Mammary epithelial cell (primary cell): Measurements from ENCODE around the gene DIS3L2.
"Not testable (repeated sequence)": the region's sequence is repeated elsewhere in the genome, so short reads cannot be mapped to it uniquely, and the experiment has no call there.

Experiments used
- EZH2 ChIP-seq: IDR thresholded peaks from 2 replicates; pipeline ENCODE4 v1.6.1; 2012; ENCODE audit warnings: low read length, inconsistent platforms, borderline replicate concordance
- TF ChIP-seq, protein P1 (sequence below), 2 donors: IDR thresholded peaks in 1 of 2; conservative IDR thresholded peaks in 1 of 2; 2 replicates each; pipeline ENCODE4 v1.5.1; 2011 to 2012; ENCODE audit warnings: inconsistent platforms in 2 of 2, low read length in 2 of 2, mild to moderate bottlenecking in 2 of 2, control low read depth in 1 of 2, low read depth in 1 of 2; ENCODE audit not compliant: insufficient read depth in 1 of 2; ENCODE audit errors: extremely low read depth in 1 of 2

GRCh38 chr2:232176587-232176986 is 215.1 kb downstream of the DIS3L2 start:
- TF ChIP-seq, protein P1, sequence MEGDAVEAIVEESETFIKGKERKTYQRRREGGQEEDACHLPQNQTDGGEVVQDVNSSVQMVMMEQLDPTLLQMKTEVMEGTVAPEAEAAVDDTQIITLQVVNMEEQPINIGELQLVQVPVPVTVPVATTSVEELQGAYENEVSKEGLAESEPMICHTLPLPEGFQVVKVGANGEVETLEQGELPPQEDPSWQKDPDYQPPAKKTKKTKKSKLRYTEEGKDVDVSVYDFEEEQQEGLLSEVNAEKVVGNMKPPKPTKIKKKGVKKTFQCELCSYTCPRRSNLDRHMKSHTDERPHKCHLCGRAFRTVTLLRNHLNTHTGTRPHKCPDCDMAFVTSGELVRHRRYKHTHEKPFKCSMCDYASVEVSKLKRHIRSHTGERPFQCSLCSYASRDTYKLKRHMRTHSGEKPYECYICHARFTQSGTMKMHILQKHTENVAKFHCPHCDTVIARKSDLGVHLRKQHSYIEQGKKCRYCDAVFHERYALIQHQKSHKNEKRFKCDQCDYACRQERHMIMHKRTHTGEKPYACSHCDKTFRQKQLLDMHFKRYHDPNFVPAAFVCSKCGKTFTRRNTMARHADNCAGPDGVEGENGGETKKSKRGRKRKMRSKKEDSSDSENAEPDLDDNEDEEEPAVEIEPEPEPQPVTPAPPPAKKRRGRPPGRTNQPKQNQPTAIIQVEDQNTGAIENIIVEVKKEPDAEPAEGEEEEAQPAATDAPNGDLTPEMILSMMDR (conservative IDR thresholded peaks at IDR 0.05 in 1 of 2, IDR thresholded peaks at IDR 0.05 in 1 of 2; ENCODE audit: extremely low read depth in 1 of 2, insufficient read depth in 1 of 2, low read depth in 1 of 2, low read length in 2 of 2), result not testable (repeated sequence)
- not testable (repeated sequence) for TF ChIP-seq EZH2
